H1 (cell line): ENCODE results near the gene DACH2. TPM values are rescaled to one million over a fixed set of nuclear protein-coding genes. Genes with fewer than 3 reads are reported as not detected.

Experiments
- CTCF ChIA-PET: fragments of 300-600 bp; sonication (Branson Sonifier 250); formaldehyde crosslinking; loops from one replicate; lab custom pipeline; 2021; ENCODE audit not compliant: partially characterized antibody; lab: Charles Lee
- POLR2A ChIA-PET: fragments of 300-600 bp; sonication (Branson Sonifier 250); formaldehyde crosslinking; loops from one replicate; lab custom pipeline; 2021; ENCODE audit warnings: inconsistent platforms; ENCODE audit not compliant: partially characterized antibody; lab: Charles Lee
- DNase-seq, 2 experiments: peaks; one replicate each; pipeline versions ENCODE4 v3.0.0 to v3.0.0-alpha.2; 2010 to 2022; ENCODE audit warnings: low spot score in 2 of 2, low read depth in 1 of 2, mixed read lengths in 1 of 2
- FAIRE-seq: peaks from 2 replicates; lab custom pipeline; 2011; peaks lifted over from hg19 to GRCh38; lab: Jason Lieb, UNC
- H2AFZ ChIP-seq: 2 replicates; pipeline ENCODE4 v1.8.1; 2012; ENCODE audit warnings: low read length, inconsistent platforms
- H2AK5ac ChIP-seq: 2 replicates; pipeline ENCODE4 v1.6.1; 2013; ENCODE audit warnings: low read depth, low read length
- H2BK120ac ChIP-seq: replicated peaks from 2 replicates; pipeline ENCODE3; 2013; ENCODE audit warnings: low read depth, low read length, inconsistent platforms
- H2BK12ac ChIP-seq: 2 replicates; pipeline ENCODE4 v1.6.1; 2013; ENCODE audit warnings: low read depth, low read length
- H2BK15ac ChIP-seq: 2 replicates; pipeline ENCODE4 v1.6.1; 2013; ENCODE audit warnings: low read length
- H2BK20ac ChIP-seq: 2 replicates; pipeline ENCODE4 v1.6.1; 2013; ENCODE audit warnings: low read length
- H2BK5ac ChIP-seq: 2 replicates; pipeline ENCODE4 v1.6.1; 2013; ENCODE audit warnings: low read depth, low read length
- H3K14ac ChIP-seq: 2 replicates; pipeline ENCODE4 v1.6.1; 2013; ENCODE audit warnings: inconsistent platforms; ENCODE audit not compliant: insufficient read length
- H3K18ac ChIP-seq: 2 replicates; pipeline ENCODE4 v1.6.1; 2013; ENCODE audit warnings: low read length; ENCODE audit errors: extremely low read depth
- H3K23ac ChIP-seq: 2 replicates; pipeline ENCODE4 v1.6.1; 2013; ENCODE audit warnings: inconsistent platforms; ENCODE audit not compliant: insufficient read length
- H3K23me2 ChIP-seq: 2 replicates; pipeline ENCODE4 v1.6.1; 2013; ENCODE audit warnings: low read depth, low read length
- H3K27ac ChIP-seq: 2 replicates; pipeline ENCODE4 v1.6.1; 2011; ENCODE audit warnings: low read depth, low read length, inconsistent platforms
- H3K27me3 ChIP-seq, 4 experiments: replicated peaks in 1 of 4; 1 replicate in 1 of 4; 2 replicates in 3 of 4; pipeline versions ENCODE4 v1.6.1 to v1.8.1; 2011 to 2013; ENCODE audit warnings: low read length in 3 of 4, mild to moderate bottlenecking in 3 of 4, inconsistent platforms in 2 of 4, mixed read lengths in 2 of 4, moderate library complexity in 1 of 4; ENCODE audit not compliant: control insufficient read depth in 3 of 4, insufficient read depth in 3 of 4; ENCODE audit errors: extremely low read depth in 1 of 4
- H3K36me3 ChIP-seq, 4 experiments: 2 replicates each; pipeline versions ENCODE4 v1.6.1 to v1.8.1; 2011 to 2013; ENCODE audit warnings: mild to moderate bottlenecking in 4 of 4, low read length in 3 of 4, moderate library complexity in 2 of 4, control low read depth in 1 of 4, inconsistent platforms in 1 of 4; ENCODE audit not compliant: insufficient read depth in 4 of 4, control insufficient read depth in 2 of 4
- H3K4ac ChIP-seq: replicated peaks from 2 replicates; pipeline ENCODE3; 2013; ENCODE audit warnings: low read length, low read depth, mixed read lengths, inconsistent platforms; ENCODE audit not compliant: insufficient read length
- H3K4me1 ChIP-seq, 4 experiments: replicated peaks in 1 of 4; 1 replicate in 1 of 4; 2 replicates in 3 of 4; pipeline versions ENCODE4 v1.6.1 to v1.8.1; 2011 to 2013; ENCODE audit warnings: low read length in 3 of 4, inconsistent platforms in 2 of 4, mixed read lengths in 1 of 4; ENCODE audit not compliant: insufficient read depth in 4 of 4, control insufficient read depth in 3 of 4
- H3K4me2 ChIP-seq, 2 experiments: 2 replicates each; pipeline versions ENCODE4 v1.6.1 to v1.8.1; 2011 to 2013; ENCODE audit warnings: low read depth in 2 of 2, low read length in 2 of 2, control low read depth in 1 of 2, inconsistent platforms in 1 of 2, mild to moderate bottlenecking in 1 of 2; ENCODE audit not compliant: insufficient read depth in 1 of 2
- H3K4me3 ChIP-seq, 4 experiments: fragments of 200-600, 300-600 bp in 1 of 4; sonication (generic), shearing (Covaris generic), sonication (Bioruptor Twin) in 1 of 4; 2 replicates each; pipeline versions ENCODE4 v1.5.1 to v1.8.1; 2011 to 2016; ENCODE audit warnings: low read length in 4 of 4, low read depth in 3 of 4, control low read depth in 2 of 4, inconsistent platforms in 2 of 4, mild to moderate bottlenecking in 2 of 4, mixed read lengths in 1 of 4, moderate library complexity in 1 of 4; ENCODE audit not compliant: insufficient read depth in 2 of 4; ENCODE audit errors: extremely low read depth in 1 of 4
- H3K56ac ChIP-seq: replicated peaks from 2 replicates; pipeline ENCODE3; 2013; ENCODE audit warnings: low read depth, mild to moderate bottlenecking, mixed read lengths, low read length, inconsistent platforms; ENCODE audit not compliant: insufficient read length
- H3K79me1 ChIP-seq: 2 replicates; pipeline ENCODE4 v1.6.1; 2013; ENCODE audit warnings: low read depth, low read length, control low read depth
- H3K79me2 ChIP-seq, 2 experiments: 2 replicates each; pipeline versions ENCODE4 v1.6.1 to v1.8.1; 2012 to 2013; ENCODE audit warnings: low read length in 2 of 2, mild to moderate bottlenecking in 2 of 2, inconsistent platforms in 1 of 2; ENCODE audit not compliant: insufficient read depth in 2 of 2, control insufficient read depth in 1 of 2
- H3K9ac ChIP-seq, 4 experiments: replicated peaks in 1 of 4; 1 replicate in 1 of 4; 2 replicates in 3 of 4; pipeline versions ENCODE4 v1.6.1 to v1.8.1; 2011 to 2013; ENCODE audit warnings: low read depth in 3 of 4, low read length in 3 of 4, control low read depth in 2 of 4, mild to moderate bottlenecking in 2 of 4, moderate library complexity in 2 of 4, inconsistent platforms in 1 of 4; ENCODE audit errors: extremely low read depth in 1 of 4
- H3K9me3 ChIP-seq, 2 experiments: 2 replicates each; pipeline versions ENCODE4 v1.6.1 to v1.8.1; 2012 to 2013; ENCODE audit warnings: mild to moderate bottlenecking in 2 of 2, moderate library complexity in 2 of 2, control low read depth in 1 of 2, inconsistent platforms in 1 of 2, low read depth in 1 of 2, low read length in 1 of 2, mixed read lengths in 1 of 2; ENCODE audit not compliant: insufficient read depth in 2 of 2
- H4K20me1 ChIP-seq, 2 experiments: replicated peaks in 1 of 2; 2 replicates each; pipeline versions ENCODE3 to v1.8.1; 2011 to 2013; ENCODE audit warnings: inconsistent platforms in 2 of 2, low read length in 2 of 2, mild to moderate bottlenecking in 1 of 2; ENCODE audit not compliant: insufficient read depth in 2 of 2, control insufficient read depth in 1 of 2
- H4K5ac ChIP-seq: 2 replicates; pipeline ENCODE4 v1.6.1; 2013; ENCODE audit warnings: low read length, low read depth, mixed read lengths, inconsistent platforms; ENCODE audit not compliant: insufficient read length
- H4K8ac ChIP-seq: 2 replicates; pipeline ENCODE4 v1.8.0; 2013; ENCODE audit warnings: mild to moderate bottlenecking, moderate library complexity, low read length, inconsistent platforms; ENCODE audit not compliant: insufficient read depth; ENCODE audit errors: extremely low read depth
- H4K91ac ChIP-seq: replicated peaks from 2 replicates; pipeline ENCODE3; 2013; ENCODE audit warnings: low read length, mixed read lengths, inconsistent platforms; ENCODE audit not compliant: insufficient read length
- KDM4A ChIP-seq: IDR thresholded peaks from one replicate; pipeline ENCODE4 v1.7.1; 2012; ENCODE audit warnings: low read depth, mild to moderate bottlenecking, moderate library complexity, low read length, inconsistent platforms; ENCODE audit not compliant: severe bottlenecking
- RNF2 ChIP-seq: fragments of 200-900, 300-1000 bp; sonication (generic); IDR thresholded peaks from 2 replicates; pipeline ENCODE4 v1.7.1; 2016; ENCODE audit warnings: borderline replicate concordance, low read depth, mild to moderate bottlenecking, antibody characterized with exemption, low read length; ENCODE audit not compliant: poor library complexity, severe bottlenecking; ENCODE audit errors: missing control alignments
- WGBS, 2 experiments: shearing (Covaris generic) in 1 of 2; methylation state at CpG; one replicate each; pipeline versions ENCODE4 v1.1.6 to v1.1.7; 2013 to 2015; ENCODE audit warnings: low lambda C conversion rate in 2 of 2, mixed read lengths in 2 of 2, inconsistent platforms in 1 of 2, low coverage in 1 of 2, missing lambda C conversion rate in 1 of 2; ENCODE audit not compliant: insufficient replicate concordance in 2 of 2, insufficient coverage in 1 of 2, insufficient read length in 1 of 2; ENCODE audit errors: extremely low coverage in 1 of 2, missing lambda C conversion rate in 1 of 2; 5-methylcytosine and 5-hydroxymethylcytosine counted together
- polyA plus RNA-seq, 7 experiments: library from polyadenylated mRNA; depleted of rRNA in 3 of 7; stranded (reverse) in 5 of 7; unstranded in 2 of 7; fragments of >200 nt in 5 of 7; fragments of 200-250 nt in 2 of 7; gene quantifications; 1 replicate in 5 of 7; 2 replicates in 1 of 7; 4 replicates in 1 of 7; pipeline versions ENCODE4 v1.2.1 to v1.2.3, GENCODE V29; 2011 to 2013; ENCODE audit warnings: missing spikeins in 2 of 7, mixed read lengths in 2 of 7
- total RNA-seq: library from RNA; stranded (reverse); fragmentation: NEBNext Ultra II Directional; extraction: Animal tissue kit (Norgen Biotek cat#: 25700); gene quantifications from 2 replicates; pipeline ENCODE4 v1.2.1, GENCODE V29; 2021

DACH2 gene
- total and polyA plus RNA-seq, 2 of the 8 experiments (the other 6 are each of a cell fraction or from before 2014, with no cell fraction given), result 1.0 to 1.8 TPM

DNA sequence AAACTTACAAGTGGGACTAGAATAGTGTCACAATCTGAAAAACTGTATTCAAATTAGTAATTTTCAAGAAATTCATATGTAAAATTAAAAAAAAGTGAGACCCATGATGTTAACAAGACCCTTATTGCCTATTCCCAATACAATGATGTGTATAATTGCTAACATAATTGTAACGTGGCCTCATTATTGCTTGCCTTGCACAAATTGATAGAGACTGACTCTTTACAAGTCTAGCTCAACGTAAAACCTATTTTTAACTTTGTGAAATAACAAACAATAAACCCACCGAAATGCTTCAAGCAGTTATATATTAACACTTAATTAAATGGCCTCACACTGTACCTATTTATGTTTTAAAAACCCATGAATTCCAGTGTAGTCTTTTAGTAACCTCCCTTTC, 312.5 kb downstream of the DACH2 start:
- Histone ChIP-seq H3K4me2 (no peak overlapping the region), H2BK120ac (no peak overlapping the region), H4K91ac (no peak overlapping the region), H3K9me3 (no peaks in the 10 kb centered on the region), H3K56ac (no peak overlapping the region), H3K18ac (no peak overlapping the region), H3K14ac (no peak overlapping the region), H4K5ac (no peak overlapping the region), H3K9ac (no peak overlapping the region), H2BK20ac (no peak overlapping the region), H3K4me3 (no peak overlapping the region), H2BK15ac (no peak overlapping the region), H2BK5ac (no peak overlapping the region), H3K23me2 (no peaks in the 10 kb centered on the region), H3K23ac (no peak overlapping the region), H4K20me1 (no peaks in the 10 kb centered on the region), H3K36me3 (no peaks in the 10 kb centered on the region), H3K4me1 (no peaks in the 10 kb centered on the region), H2BK12ac (no peak overlapping the region), H3K4ac (no peak overlapping the region), H2AFZ (no peak overlapping the region), H2AK5ac (no peak overlapping the region), H3K27me3 (no peaks in the 10 kb centered on the region), H3K79me1 (no peaks in the 10 kb centered on the region), H3K27ac (no peak overlapping the region), H4K8ac (no peak overlapping the region), H3K79me2 (no peaks in the 10 kb centered on the region)
- ChIA-PET POLR2A (no interaction called here), CTCF (no interaction called here)
- no peak for DNase-seq
- 92% methylated on average over 3 of the region's 3 CpGs; no CpG with 5 or more reads in 1 of the 2 experiments for WGBS, 2 experiments
- no peak for FAIRE-seq
- TF ChIP-seq RNF2 (no peak), KDM4A (no peak)
